NT2/D1 (cell line): Measurements from ENCODE around the gene HMX1.

Experiments
- YY1 ChIP-seq: IDR thresholded peaks from 2 replicates; pipeline ENCODE4 v1.6.1; 2011; ENCODE audit not compliant: insufficient read length, insufficient read depth
- ZNF274 ChIP-seq: IDR thresholded peaks from 2 replicates; pipeline ENCODE4 v1.6.1; 2011; ENCODE audit warnings: mild to moderate bottlenecking, low read depth, low read length

DNA sequence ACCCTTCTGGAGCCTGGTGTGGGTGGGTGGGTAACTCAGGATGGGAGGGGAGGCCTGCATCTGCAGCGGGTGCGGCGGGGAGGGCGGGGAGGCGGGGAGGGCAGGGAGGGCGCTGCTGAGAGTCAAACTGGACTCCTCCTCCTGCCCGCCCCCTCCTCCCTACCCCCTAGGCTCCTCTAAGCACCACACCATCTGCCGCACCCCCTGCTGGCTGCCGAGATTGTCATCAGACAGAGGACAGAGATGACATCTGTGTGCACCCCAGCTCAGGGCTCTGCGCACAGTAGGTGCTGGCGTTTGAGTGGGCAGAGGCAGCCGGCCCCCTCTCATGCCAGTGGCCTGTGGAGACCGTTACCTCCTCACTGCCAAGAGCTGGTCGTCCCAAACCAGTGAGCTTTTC is 10.6 kb upstream of the HMX1 start:
- TF ChIP-seq YY1: no peak
- no peak for TF ChIP-seq ZNF274
